Measurements from ENCODE around the gene PAX6. TPM values are rescaled to one million over a fixed set of nuclear protein-coding genes. Genes with fewer than 3 reads are reported as not detected.

PAX6 gene
- total RNA-seq, 1 donor from 2014 or later = not detected

DNA sequence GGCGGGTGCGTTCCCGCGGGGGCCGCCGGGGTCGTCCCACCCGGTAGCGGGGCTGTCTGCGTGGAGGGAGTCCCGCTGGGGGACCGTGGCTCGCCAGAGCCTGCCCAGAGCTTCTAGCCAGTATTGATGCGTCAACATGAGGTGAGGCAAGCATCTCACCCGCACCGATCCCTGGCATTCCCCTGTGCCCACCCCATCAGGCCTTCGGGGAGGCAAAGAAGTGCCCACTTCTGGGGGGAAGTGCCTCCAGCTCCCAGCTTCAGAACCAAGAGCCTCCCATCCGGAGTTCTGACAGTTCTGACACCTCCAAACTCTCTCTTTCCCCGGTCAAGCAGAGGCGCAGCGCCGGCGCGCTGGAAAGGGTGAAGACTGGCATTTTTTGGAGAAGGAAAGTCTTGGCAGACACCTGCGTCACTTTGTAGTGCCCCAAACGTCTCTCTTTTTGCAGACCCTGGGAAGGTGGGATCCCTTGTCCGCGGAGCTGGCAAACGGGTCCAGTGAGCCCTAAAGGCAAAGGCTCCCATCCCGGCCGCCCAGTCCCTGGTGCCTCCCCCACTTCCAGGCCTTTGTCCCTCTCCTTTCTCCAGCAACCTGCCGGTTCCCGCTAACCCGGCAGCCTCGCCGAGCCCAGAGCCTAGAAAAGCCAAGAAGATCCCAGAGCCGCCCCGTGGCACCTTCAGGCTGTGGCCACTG is 3.2 kb upstream of the PAX6 start:
- Histone ChIP-seq H3K9me3 (no peaks in the 10 kb centered on the region), H3K4me3 (peak overlapping the region in 1 of 2 donors; percentile 63), H3K27ac (no peak overlapping the region), H3K27me3 (peaks cover 80% of the 10 kb centered on the region), H3K36me3 (no peaks in the 10 kb centered on the region), H3K4me1 (peaks cover 34 to 77% of the 10 kb centered on the region in 2 donors)
- TF ChIP-seq CTCF (IDR thresholded peaks at IDR 0.05) = no peak
- intact Hi-C loops (cut with DNase I) = loop anchor here (10.0 kb wide), 1 partner anchor 270 kb away; no protein-coding TSS in a partner anchor
- no peak for DNase-seq (ENCODE audit: low spot score in 2 of 2)

DNA sequence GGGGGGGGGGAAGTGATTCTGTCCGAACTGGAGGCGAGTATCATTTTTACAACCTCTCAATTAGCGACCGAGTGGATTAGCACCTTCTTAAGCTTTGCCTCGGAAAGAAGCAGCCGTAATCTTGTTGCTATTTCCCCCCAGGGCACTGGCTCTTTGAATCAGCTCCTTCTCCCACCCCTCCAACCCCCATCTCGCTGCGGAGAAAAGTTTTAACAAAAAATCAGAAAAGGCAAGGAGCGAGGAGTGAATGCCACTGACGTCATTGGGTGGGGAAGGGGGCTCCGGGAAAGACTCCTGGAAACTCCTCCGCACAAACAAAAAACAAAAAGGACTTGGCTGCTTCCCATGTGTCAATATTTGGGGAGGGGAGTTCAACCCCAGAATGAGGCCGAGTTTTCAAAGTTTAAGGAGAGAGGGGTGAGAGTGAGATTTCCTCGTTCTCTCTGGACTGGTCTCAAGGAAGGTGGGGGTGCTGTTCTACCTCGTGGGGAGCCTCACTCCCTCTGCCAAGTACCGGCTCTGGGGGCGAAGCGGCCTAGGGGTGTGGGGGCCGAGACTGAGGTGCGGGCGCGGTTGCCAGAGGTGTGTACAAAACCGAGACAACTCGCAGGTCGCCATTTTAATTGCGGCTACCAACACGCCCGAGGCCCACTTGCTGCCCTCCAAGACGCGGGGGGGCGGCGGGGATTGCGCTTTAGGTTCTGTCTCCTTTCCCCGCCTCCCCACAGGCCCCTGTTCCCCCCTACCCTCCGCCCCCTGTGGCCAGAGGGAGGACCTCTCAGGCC is 2.5 kb upstream of the PAX6 start:
- peaks cover 34 to 78% of the 10 kb centered on the region in 2 donors for H3K4me1 ChIP-seq
- no peak for DNase-seq (ENCODE audit: low spot score in 2 of 2)
- intact Hi-C loops (cut with DNase I) = loop anchor here (10.0 kb wide), 1 partner anchor 271 kb away; no protein-coding TSS in a partner anchor

DNA sequence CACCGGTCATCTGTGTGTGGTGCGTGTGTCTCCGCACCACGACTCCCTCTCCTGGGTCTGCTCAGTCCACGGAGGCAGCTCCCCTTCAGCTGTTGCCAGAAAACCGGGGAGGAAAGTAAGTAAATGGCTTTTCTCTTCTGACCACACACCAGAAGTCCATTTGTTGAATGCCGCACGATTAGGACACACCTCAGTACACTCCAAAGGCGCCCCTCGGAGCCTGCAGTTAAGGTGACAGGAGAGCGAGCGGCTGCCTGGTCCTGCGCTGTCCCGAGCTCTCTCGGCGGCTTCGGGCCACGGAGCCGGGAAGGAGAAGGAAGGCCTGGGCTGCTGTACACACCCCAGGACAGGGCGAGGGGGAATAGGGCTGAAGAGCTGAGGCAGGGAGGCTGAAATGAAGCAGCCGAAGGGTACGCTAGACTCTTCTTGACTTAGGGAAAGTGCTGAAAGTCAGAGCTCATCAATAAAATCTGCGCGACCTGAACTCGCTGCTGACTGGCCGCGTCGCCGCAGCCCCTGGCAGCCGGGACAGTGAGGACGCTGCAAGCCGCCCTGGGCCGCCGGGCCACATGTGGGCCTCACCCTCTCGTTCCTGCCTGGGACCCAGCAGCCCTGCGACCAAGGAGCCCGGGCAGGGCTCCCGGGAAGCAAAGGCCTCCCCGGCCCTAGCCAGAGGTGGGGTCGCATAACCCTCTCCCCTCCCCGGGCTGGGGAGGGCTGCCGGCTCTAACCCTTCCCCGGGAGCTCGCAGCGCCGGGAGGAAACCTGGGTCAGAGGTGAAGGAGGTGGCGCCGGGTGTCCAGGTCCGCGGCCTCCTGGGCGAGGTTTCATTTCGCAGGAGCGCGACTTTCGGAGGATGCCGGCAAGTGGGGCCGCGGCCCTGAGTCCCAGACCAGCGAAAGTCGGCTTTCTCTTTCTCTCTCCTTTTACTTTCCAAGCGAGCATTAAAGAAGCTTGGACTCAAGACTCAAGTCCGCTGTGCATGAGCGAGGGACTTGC is 1.6 kb upstream of the PAX6 start:
- intact Hi-C loops (cut with DNase I) = loop anchor here (10.0 kb wide), 1 partner anchor 272 kb away; no protein-coding TSS in a partner anchor
- Histone ChIP-seq H3K4me3 (peak overlapping the region; percentile 46 to 63), H3K27me3 (peaks cover 79% of the 10 kb centered on the region), H3K9me3 (no peaks in the 10 kb centered on the region), H3K4me1 (peaks cover 30 to 73% of the 10 kb centered on the region in 2 donors), H3K36me3 (no peaks in the 10 kb centered on the region), H3K27ac (no peak overlapping the region)
- no peak for DNase-seq (ENCODE audit: low spot score in 2 of 2)
- TF ChIP-seq CTCF (IDR thresholded peaks at IDR 0.05) = no peak

More for the DNA sequence above, 2.5 kb upstream of the PAX6 start:
- Histone ChIP-seq H3K9me3 (no peaks in the 10 kb centered on the region), H3K27me3 (peaks cover 81% of the 10 kb centered on the region), H3K27ac (no peak overlapping the region), H3K4me3 (peak overlapping the region; percentile 46 to 63), H3K36me3 (no peaks in the 10 kb centered on the region)
- TF ChIP-seq CTCF (IDR thresholded peaks at IDR 0.05) = no peak

DNA sequence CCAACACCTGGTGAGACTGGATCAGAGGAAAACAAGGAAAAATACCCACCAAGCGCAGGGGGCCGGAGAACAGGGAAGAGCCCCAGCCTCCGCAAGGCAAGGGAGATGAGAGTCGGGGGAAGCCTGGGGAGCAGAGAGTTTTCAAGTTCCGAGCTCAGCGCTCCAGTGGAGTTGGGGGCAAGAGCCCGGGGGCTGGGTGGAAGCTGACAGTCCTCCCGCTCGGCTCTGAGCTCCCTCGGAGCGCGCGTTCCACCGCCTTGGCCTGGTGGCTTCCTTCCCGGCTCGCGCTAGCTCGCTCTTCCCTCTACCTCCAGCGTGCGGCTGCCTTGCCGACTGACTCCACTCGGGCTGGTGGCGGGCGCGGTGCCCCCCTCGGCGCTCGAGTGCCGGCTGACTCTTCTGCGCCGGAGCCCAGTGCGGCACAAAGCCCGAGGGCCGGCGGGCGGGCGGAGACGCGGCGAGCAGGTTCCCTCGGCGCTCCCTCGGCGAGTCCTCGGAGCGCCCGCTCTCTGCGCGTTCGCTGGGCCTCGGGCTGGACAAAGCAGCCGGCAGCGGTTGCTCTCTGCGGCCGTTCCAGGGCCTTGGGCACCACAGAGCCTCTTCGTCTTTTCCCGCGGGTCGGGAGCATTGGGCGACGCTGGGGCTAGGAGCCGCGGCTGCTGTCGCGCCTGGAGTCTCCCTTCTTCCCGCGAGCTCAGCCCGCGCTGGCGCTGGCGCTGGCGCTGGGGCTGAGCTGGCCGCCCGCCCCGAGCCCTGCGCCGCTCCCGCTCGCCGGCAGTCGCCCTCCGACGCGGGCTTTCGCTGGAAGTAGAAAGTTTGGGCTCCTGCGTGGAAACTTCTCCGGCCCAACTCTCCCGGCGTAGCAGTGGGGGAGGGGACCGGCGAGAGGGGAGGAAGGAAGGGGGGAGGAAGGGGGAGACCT is 1.0 kb downstream of the PAX6 start:
- TF ChIP-seq CTCF (IDR thresholded peaks at IDR 0.05) = no peak
- Histone ChIP-seq H3K27ac (no peak overlapping the region), H3K4me3 (peak overlapping the region; percentile 48 to 63), H3K9me3 (no peaks in the 10 kb centered on the region), H3K27me3 (peaks cover 76% of the 10 kb centered on the region), H3K36me3 (no peaks in the 10 kb centered on the region), H3K4me1 (peaks cover 20 to 53% of the 10 kb centered on the region in 2 donors)
- DNase-seq (ENCODE audit: low spot score in 2 of 2) = no peak
- intact Hi-C loops (cut with DNase I) = loop anchor here (10.0 kb wide), 1 partner anchor 275 kb away; no protein-coding TSS in a partner anchor

Measured in ascending aorta (tissue), 2 donors.